Karpas-422 (cell line): ENCODE data around the gene ABCB8. TPM values are rescaled to one million over a fixed set of nuclear protein-coding genes. Genes with fewer than 3 reads are reported as not detected.

Experiments
- DNase-seq: peaks from one replicate; pipeline ENCODE4 v3.0.0-alpha.2; 2015
- H2AFZ ChIP-seq: fragments of 200-600 bp; sonication (generic); 2 replicates; pipeline ENCODE4 v1.6.1; 2014; ENCODE audit warnings: antibody characterized with exemption, low read length, mixed read lengths
- H3K27ac ChIP-seq: fragments of 200-600 bp; sonication (generic); 2 replicates; pipeline ENCODE4 v1.5.1; 2014; ENCODE audit warnings: mild to moderate bottlenecking, low read length, moderate library complexity
- H3K27me3 ChIP-seq: fragments of 200-600 bp; sonication (generic); 2 replicates; pipeline ENCODE4 v1.6.1; 2014; ENCODE audit warnings: low read length, mixed read lengths
- H3K36me3 ChIP-seq: fragments of 200-600 bp; sonication (generic); 2 replicates; pipeline ENCODE4 v1.6.1; 2014; ENCODE audit warnings: low read length, mixed read lengths; ENCODE audit not compliant: insufficient read depth
- H3K4me1 ChIP-seq: fragments of 200-600 bp; sonication (generic); 2 replicates; pipeline ENCODE4 v1.6.1; 2014; ENCODE audit warnings: mild to moderate bottlenecking, low read length, mixed read lengths
- H3K4me2 ChIP-seq: fragments of 200-600 bp; sonication (generic); 2 replicates; pipeline ENCODE4 v1.6.1; 2014; ENCODE audit warnings: low read length, low read depth, mild to moderate bottlenecking; ENCODE audit not compliant: poor library complexity, severe bottlenecking
- H3K4me3 ChIP-seq: fragments of 200-600 bp; sonication (generic); 2 replicates; pipeline ENCODE4 v1.5.1; 2014; ENCODE audit warnings: mild to moderate bottlenecking, antibody characterized with exemption, low read length, mixed read lengths
- H3K79me2 ChIP-seq: fragments of 200-600 bp; sonication (generic); 2 replicates; pipeline ENCODE4 v1.6.1; 2014; ENCODE audit warnings: mild to moderate bottlenecking, low read length, mixed read lengths
- H3K9ac ChIP-seq: fragments of 200-600 bp; sonication (generic); 2 replicates; pipeline ENCODE4 v1.6.0; 2014; ENCODE audit warnings: low read length
- H3K9me2 ChIP-seq: fragments of 200-600 bp; sonication (generic), shearing (Covaris generic); replicated peaks from 2 replicates; pipeline ENCODE4 v1.6.0; 2014; ENCODE audit warnings: mild to moderate bottlenecking, low read length, moderate library complexity; ENCODE audit not compliant: insufficient read depth
- H3K9me3 ChIP-seq: fragments of 300-700, 200-600 bp; sonication (generic); 2 replicates; pipeline ENCODE4 v1.6.1; 2014; ENCODE audit warnings: low read length, mixed read lengths
- H4K20me1 ChIP-seq: fragments of 200-600 bp; sonication (generic); 2 replicates; pipeline ENCODE4 v1.6.1; 2014; ENCODE audit warnings: mild to moderate bottlenecking, antibody characterized with exemption, low read length, low read depth; ENCODE audit not compliant: insufficient read depth
- total RNA-seq: library from RNA; depleted of rRNA; stranded (reverse); fragments of >200 nt; shearing (Covaris generic); gene quantifications from 2 replicates; pipeline ENCODE4 v1.2.3, GENCODE V29; 2014; ENCODE audit warnings: low replicate concordance

Gene ABCB8
- total RNA-seq, 1 experiment from 2014 or later: 19.0 TPM

GRCh38 chr7:151013733-151014497 lies 14.3 kb upstream of the ABCB8 start:
- no peaks in the 10 kb centered on the region for H3K9me3 ChIP-seq
- peaks cover 48% of the 10 kb centered on the region for H3K4me1 ChIP-seq
- H3K79me2 ChIP-seq: peaks cover 7% of the 10 kb centered on the region; the same call in 1 of the 2 replicates
- peak overlapping the region; percentile 1 for H2AFZ ChIP-seq
- peak overlapping the region; percentile 58 for H3K4me3 ChIP-seq
- no peaks in the 10 kb centered on the region for H3K36me3 ChIP-seq
- H3K4me2 ChIP-seq: peak overlapping the region; percentile 65
- H3K9ac ChIP-seq: peak overlapping the region; percentile 78
- no peaks in the 10 kb centered on the region for H3K9me2 ChIP-seq
- H4K20me1 ChIP-seq: no peaks in the 10 kb centered on the region
- peak; percentile 92 for DNase-seq
- no peaks in the 10 kb centered on the region for H3K27me3 ChIP-seq
- H3K27ac ChIP-seq: peak overlapping the region; percentile 59

GRCh38 chr7:151014950-151015349 lies 13.3 kb upstream of the ABCB8 start:
- no peaks in the 10 kb centered on the region for H4K20me1 ChIP-seq
- H3K4me3 ChIP-seq: no peak overlapping the region
- H2AFZ ChIP-seq: no peak overlapping the region
- H3K27me3 ChIP-seq: no peaks in the 10 kb centered on the region
- no peaks in the 10 kb centered on the region for H3K36me3 ChIP-seq
- H3K9me2 ChIP-seq: no peaks in the 10 kb centered on the region
- peaks cover 37% of the 10 kb centered on the region for H3K4me1 ChIP-seq
- no peak for DNase-seq
- no peaks in the 10 kb centered on the region for H3K9me3 ChIP-seq
- no peak overlapping the region for H3K4me2 ChIP-seq
- no peaks in the 10 kb centered on the region for H3K79me2 ChIP-seq
- H3K27ac ChIP-seq: no peak overlapping the region
- H3K9ac ChIP-seq: no peak overlapping the region

GRCh38 chr7:151015967-151016366 lies 12.3 kb upstream of the ABCB8 start:
- no peak for DNase-seq
- Histone ChIP-seq H3K9ac (no peak overlapping the region), H3K79me2 (no peaks in the 10 kb centered on the region), H3K9me2 (no peaks in the 10 kb centered on the region), H4K20me1 (no peaks in the 10 kb centered on the region), H3K36me3 (no peaks in the 10 kb centered on the region), H3K4me1 (peaks cover 28% of the 10 kb centered on the region), H3K9me3 (no peaks in the 10 kb centered on the region), H2AFZ (no peak overlapping the region), H3K27ac (no peak overlapping the region), H3K4me2 (no peak overlapping the region), H3K27me3 (no peaks in the 10 kb centered on the region), H3K4me3 (no peak overlapping the region)

- H3K4me1 ChIP-seq: peaks cover 28% of the 10 kb centered on the region
Measured at GRCh38 chr7:151016505-151016904, 11.7 kb upstream of the ABCB8 start.

GRCh38 chr7:151016942-151017341 lies 11.3 kb upstream of the ABCB8 start:
- Histone ChIP-seq H3K27me3 (no peaks in the 10 kb centered on the region), H3K9me2 (no peaks in the 10 kb centered on the region), H3K9me3 (no peaks in the 10 kb centered on the region), H3K27ac (no peak overlapping the region), H4K20me1 (no peaks in the 10 kb centered on the region), H3K4me1 (peaks cover 28% of the 10 kb centered on the region), H3K9ac (peak overlapping the region; percentile 70; the same call in 1 of the 2 replicates), H3K4me3 (no peak overlapping the region; the same call in 1 of the 2 replicates), H3K4me2 (peak overlapping the region; percentile 66), H2AFZ (no peak overlapping the region), H3K79me2 (no peaks in the 10 kb centered on the region), H3K36me3 (no peaks in the 10 kb centered on the region)
- no peak for DNase-seq

More at GRCh38 chr7:151016505-151016904, 11.7 kb upstream of the ABCB8 start:
- Histone ChIP-seq H3K27ac (no peak overlapping the region), H3K4me3 (no peak overlapping the region), H3K4me2 (no peak overlapping the region), H3K36me3 (no peaks in the 10 kb centered on the region), H3K9me2 (no peaks in the 10 kb centered on the region), H3K9ac (no peak overlapping the region), H2AFZ (no peak overlapping the region), H3K9me3 (no peaks in the 10 kb centered on the region), H3K27me3 (no peaks in the 10 kb centered on the region), H4K20me1 (no peaks in the 10 kb centered on the region), H3K79me2 (no peaks in the 10 kb centered on the region)
- no peak for DNase-seq

- Histone ChIP-seq H3K36me3 (no peaks in the 10 kb centered on the region), H3K79me2 (no peaks in the 10 kb centered on the region), H3K9me2 (no peaks in the 10 kb centered on the region), H3K4me2 (peak overlapping the region; percentile 66), H3K27me3 (no peaks in the 10 kb centered on the region), H3K9me3 (no peaks in the 10 kb centered on the region), H3K9ac (peak overlapping the region; percentile 70), H3K4me1 (peaks cover 28% of the 10 kb centered on the region), H3K27ac (no peak overlapping the region), H2AFZ (peak overlapping the region; percentile 87; the same call in 1 of the 2 replicates), H3K4me3 (peak overlapping the region; percentile 69), H4K20me1 (no peaks in the 10 kb centered on the region)
- peak; percentile 73 for DNase-seq
Measured at GRCh38 chr7:151017370-151017952, 10.8 kb upstream of the ABCB8 start.

- H3K9me2 ChIP-seq: no peaks in the 10 kb centered on the region
- no peaks in the 10 kb centered on the region for H3K9me3 ChIP-seq
- DNase-seq: peak; percentile 91
- peak overlapping the region; percentile 69 for H3K4me3 ChIP-seq
- H4K20me1 ChIP-seq: no peaks in the 10 kb centered on the region
- peak overlapping the region; percentile 70 for H3K9ac ChIP-seq
- H3K27ac ChIP-seq: no peak overlapping the region
- no peaks in the 10 kb centered on the region for H3K36me3 ChIP-seq
- peak overlapping the region; percentile 66 for H3K4me2 ChIP-seq
- H3K27me3 ChIP-seq: no peaks in the 10 kb centered on the region
- H3K79me2 ChIP-seq: no peaks in the 10 kb centered on the region
- peak overlapping the region; percentile 87; the same call in 1 of the 2 replicates for H2AFZ ChIP-seq
- H3K4me1 ChIP-seq: peaks cover 28% of the 10 kb centered on the region
Measured at GRCh38 chr7:151017953-151018420, 10.3 kb upstream of the ABCB8 start.

GRCh38 chr7:151018421-151019129 lies 9.7 kb upstream of the ABCB8 start:
- H3K9ac ChIP-seq: peak overlapping the region; percentile 70
- H3K79me2 ChIP-seq: no peaks in the 10 kb centered on the region
- H3K4me2 ChIP-seq: peak overlapping the region; percentile 66
- H3K36me3 ChIP-seq: no peaks in the 10 kb centered on the region
- DNase-seq: no peak
- no peaks in the 10 kb centered on the region for H3K9me3 ChIP-seq
- H3K4me3 ChIP-seq: peak overlapping the region; percentile 69; the same call in 1 of the 2 replicates
- H2AFZ ChIP-seq: peak overlapping the region; percentile 82; the same call in 1 of the 2 replicates
- peaks cover 23% of the 10 kb centered on the region for H3K4me1 ChIP-seq
- H4K20me1 ChIP-seq: no peaks in the 10 kb centered on the region
- H3K27ac ChIP-seq: no peak overlapping the region
- H3K27me3 ChIP-seq: no peaks in the 10 kb centered on the region
- H3K9me2 ChIP-seq: no peaks in the 10 kb centered on the region
